ENCODE measurements around the gene PRTN3.
"Not testable (repeated sequence)": the region's sequence is repeated elsewhere in the genome, so short reads cannot be mapped to it uniquely, and the experiment has no call there.

The PRTN3 gene

DNA sequence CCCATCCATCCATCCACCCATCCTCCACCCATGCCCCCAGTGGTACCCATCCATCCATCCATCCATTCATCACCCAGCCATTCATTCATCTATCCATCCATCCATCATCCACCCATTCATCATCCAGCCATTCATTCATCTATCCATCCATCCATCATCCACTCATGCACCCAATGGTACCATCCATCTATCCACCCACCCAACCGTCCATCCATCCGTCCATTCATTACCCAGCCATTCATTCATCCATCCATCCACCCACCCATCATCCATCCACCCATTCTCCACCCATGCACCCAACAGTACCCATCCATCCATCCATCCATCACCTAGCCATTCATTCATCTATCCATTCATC is 24.3 kb upstream of the PRTN3 start:
- DNase-seq: no peak

GRCh38 chr19:820212-820611 is 20.6 kb upstream of the PRTN3 start:
- DNase-seq: not testable (repeated sequence)

GRCh38 chr19:821231-821824 is 19.5 kb upstream of the PRTN3 start:
- DNase-seq: no peak

DNA sequence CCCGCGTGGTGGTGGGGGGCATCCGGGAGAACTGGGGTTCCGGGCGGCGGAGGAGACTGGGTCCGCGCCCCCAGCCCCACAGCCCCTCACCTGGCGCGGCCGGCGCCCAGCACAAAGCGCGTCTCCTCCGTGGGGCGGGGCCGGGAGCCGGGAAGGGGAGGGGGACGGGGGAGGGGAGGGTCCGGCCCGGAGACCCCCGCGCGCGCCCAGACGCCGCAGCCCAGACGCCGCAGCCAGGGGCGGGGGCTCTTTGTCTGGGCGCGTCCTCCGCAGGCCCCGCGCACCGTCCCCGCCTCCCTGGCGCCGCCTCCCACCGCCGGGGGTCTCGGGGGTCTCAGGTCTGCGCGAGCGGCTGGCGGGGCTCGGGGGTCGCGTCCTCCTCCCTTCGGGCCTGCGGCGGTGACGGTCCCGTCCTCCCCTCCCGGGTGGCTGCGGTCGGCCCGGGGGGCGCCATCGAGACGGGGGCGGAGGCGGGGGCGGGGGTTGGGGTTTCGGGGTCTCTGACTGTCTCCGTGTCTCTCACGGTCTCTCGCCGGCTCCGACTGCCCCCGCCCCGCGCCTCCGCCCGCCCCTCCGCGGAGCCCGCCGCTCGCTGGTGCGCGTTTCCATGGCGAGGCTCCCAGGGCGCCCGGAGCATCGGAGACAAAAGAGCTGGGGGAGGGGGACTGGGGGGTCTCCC is 18.8 kb upstream of the PRTN3 start, which contains the start of gene PLPPR3:
PLPPR3 (minus strand) TSS at position 131 of the 679 bp plus-strand sequence. CDS start 396 bp downstream, outside the sequence.
- DNase-seq: no peak

- no peak for DNase-seq
Measured at GRCh38 chr19:823565-824121, 17.2 kb upstream of the PRTN3 start.

DNA sequence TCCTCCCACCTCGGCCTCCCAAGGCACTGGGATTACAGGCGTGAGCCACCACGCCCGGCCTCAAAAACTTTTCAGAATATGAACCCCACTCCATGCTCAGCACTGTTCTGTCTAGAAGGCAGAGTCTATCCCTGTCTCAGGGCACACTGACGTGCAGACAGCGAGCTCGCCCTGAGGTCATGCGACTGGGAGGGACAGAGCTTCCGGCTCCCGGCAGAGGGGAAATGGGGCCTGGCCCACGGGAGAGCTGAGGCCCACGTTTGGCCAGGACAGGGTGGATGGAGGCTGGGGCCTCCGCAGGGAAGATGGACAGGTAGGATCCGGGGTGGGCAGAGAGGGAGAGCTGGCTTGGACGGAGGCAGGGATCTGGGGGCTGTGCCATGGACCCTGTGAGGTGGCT is 15.9 kb upstream of the PRTN3 start:
- DNase-seq: no peak

GRCh38 chr19:825897-826644 is 14.7 kb upstream of the PRTN3 start:
- DNase-seq: no peak

- no peak for DNase-seq
Measured at GRCh38 chr19:827314-827709, 13.5 kb upstream of the PRTN3 start.

GRCh38 chr19:827710-828321 is 13.0 kb upstream of the PRTN3 start, which contains the start of gene AZU1:
Gene AZU1, plus strand, starts transcription at chr19:827837. Its CDS starts 10 bp downstream, at chr19:827847.
- no peak for DNase-seq

DNA sequence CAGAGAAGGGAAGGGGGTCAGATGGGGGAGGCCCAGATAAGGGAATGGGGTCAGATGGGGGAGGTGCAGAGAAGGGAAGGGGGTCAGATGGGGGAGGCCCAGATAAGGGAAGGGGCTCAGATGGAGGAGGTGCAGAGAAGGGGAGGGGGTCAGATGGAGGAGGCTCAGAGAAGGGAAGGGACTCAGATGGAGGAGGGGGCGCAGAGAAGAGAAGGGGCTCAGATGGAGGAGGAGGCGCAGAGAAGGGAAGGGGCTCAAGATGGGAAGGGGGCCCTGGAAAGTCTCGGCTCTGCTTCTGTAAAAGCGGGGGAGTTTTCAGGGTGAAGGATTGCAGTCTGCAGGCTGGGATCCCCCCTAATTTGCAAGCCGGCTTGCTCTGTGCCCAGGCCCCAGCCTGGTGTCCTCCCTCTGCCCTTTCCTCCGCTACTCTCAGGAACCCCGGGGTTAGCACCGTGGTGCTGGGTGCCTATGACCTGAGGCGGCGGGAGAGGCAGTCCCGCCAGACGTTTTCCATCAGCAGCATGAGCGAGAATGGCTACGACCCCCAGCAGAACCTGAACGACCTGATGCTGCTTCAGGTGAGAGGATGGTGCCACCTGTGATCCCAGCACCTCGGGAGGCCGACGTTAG is 11.6 kb upstream of the PRTN3 start:
- no peak for DNase-seq

DNA sequence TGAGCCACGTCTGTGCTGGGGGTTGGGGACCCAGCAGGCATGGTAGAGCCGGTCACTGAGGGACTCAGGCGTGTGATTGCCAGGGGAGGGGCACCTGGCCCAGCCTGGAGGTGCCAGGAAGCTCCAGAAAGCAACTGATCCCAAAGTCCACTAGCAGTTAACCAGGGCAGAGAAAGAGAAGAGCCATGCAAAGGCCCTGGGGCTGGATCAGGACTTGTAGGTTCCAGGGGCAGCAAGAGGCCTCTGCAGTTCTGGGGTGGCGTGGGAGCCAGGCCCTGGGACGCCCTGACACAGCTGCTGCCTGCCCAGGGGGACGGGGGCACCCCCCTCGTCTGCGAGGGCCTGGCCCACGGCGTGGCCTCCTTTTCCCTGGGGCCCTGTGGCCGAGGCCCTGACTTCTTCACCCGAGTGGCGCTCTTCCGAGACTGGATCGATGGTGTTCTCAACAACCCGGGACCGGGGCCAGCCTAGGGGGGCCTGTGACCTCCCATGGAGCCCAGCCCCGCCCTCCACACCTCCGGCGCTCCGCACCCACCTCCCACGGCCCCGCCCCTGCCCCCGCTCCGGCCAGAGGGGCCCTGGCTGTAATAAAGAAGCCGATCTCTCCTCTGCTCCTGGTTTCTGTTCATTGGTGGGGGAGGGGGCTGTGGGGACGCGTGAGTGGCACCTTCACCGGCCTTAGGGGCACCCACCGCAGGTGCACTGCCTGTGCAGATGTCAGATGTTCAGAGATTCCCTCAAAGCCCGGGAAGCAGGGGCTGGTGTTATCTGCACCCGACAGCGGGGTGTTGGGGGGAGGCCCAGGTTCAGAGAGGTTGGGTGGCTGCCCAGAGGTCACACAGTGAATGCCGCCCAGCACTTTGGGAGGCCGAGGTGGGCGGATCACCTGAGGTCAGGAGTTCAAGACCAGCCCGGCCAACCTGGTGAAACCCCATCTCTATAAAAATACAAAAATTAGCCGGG is 9.1 kb upstream of the PRTN3 start:
- DNase-seq: no peak

DNA sequence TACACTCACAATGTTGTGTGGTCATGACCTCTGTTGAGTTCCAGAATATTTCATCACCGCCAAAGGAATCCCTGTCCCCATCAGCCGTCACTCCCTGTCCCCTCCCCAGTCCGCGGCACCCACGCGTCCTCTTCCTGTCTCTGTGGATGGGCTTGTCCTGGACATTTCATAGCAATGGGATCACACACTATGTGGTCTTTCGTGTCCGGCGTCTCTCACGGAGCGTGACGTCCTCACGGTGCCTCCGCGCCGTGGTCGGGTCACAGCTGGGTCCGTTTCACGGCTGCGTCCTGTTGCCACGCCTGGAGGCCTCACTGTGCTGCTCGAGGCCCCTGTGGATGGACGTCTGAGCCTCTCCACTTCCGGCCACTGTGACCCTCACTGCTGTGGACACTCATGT is 6.6 kb upstream of the PRTN3 start:
- no peak for DNase-seq

GRCh38 chr19:835210-835810 is 5.5 kb upstream of the PRTN3 start:
- DNase-seq: no peak

- DNase-seq: not testable (repeated sequence)
Measured at GRCh38 chr19:842802-843179, 2.0 kb downstream of the PRTN3 start.

DNA sequence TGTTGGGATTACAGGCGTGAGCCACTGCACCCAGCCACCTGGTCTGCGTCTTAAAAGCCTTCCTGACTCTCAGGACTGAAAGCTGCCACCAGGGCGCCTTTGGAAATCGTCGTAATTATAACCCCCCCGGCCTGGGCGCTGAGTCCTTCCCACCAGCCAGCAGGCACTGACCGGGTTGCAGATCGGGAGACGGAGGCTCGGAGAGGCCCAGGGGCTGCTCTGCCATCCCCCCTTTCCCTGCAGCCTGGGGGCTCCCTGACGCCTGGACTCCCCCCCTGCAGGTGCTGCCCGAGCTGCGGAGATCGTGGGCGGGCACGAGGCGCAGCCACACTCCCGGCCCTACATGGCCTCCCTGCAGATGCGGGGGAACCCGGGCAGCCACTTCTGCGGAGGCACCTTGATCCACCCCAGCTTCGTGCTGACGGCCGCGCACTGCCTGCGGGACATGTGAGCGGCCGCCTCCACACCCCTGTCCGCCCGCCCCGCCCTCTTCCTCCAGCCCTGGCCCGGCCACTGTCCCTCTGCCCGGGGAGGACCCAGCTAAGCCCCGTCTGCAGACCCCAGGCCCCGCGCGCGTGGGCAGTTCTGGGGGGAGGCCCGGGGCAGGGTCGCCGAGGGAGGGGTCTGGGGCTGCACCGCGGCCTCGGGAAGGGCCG is 2.5 kb downstream of the PRTN3 start:
- no peak for DNase-seq

DNA sequence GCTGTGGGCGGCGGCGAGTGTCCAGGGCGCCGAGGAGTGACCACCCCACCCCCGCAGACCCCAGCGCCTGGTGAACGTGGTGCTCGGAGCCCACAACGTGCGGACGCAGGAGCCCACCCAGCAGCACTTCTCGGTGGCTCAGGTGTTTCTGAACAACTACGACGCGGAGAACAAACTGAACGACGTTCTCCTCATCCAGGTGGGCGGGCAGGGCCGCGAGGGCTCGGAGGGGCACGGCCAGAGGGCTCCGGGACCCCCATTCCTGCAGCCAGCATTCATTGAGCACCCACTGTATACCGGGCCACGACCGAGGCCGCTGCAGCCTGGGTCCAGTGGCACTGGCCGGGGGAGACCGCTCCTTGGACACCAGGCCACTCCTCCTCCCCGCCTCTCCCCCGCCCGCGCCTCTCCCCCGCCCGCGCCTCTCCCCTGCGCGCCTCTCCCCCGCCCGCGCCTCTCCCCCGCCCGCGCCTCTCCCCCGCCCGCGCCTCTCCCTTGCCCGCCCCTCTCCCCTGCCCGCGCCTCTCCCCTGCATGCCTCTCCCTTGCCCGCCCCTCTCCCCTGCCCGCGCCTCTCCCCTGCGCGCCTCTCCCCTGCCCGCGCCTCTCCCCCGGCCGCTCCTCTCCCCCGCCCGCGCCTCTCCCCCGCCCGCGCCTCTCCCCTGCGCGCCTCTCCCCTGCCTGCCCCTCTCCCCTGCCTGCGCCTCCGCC is 3.2 kb downstream of the PRTN3 start:
- no peak for DNase-seq

GRCh38 chr19:844546-844971 is 3.8 kb downstream of the PRTN3 start:
- no peak for DNase-seq

DNA sequence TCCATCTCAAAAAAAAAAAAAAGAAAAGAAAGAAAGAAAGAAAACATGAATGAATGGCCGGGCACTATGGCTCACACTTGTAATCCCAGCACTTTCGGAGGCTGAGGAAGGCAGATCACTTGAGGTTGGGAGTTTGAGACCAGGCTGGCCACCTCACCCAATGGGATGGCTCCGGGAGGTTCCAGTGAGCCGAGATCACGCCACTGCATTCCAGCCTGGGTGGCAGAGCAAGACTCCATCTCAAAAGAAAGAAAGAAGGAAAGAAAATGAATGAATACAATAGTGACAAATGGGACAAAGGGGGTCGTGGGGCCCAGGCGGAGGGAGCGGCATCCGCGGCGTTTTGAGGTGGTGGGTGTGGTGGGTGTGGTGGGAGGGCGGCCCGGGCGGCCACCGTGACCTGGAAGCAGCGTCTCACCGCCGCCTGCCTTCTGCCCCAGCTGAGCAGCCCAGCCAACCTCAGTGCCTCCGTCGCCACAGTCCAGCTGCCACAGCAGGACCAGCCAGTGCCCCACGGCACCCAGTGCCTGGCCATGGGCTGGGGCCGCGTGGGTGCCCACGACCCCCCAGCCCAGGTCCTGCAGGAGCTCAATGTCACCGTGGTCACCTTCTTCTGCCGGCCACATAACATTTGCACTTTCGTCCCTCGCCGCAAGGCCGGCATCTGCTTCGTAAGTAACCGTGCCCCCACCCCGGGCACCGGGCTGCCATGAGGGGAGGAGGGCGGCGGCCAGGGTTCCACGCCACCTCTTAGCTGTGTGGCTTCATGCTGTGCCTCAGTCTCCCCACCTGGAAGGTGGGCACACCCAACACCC is 5.1 kb downstream of the PRTN3 start:
- DNase-seq: no peak

DNA sequence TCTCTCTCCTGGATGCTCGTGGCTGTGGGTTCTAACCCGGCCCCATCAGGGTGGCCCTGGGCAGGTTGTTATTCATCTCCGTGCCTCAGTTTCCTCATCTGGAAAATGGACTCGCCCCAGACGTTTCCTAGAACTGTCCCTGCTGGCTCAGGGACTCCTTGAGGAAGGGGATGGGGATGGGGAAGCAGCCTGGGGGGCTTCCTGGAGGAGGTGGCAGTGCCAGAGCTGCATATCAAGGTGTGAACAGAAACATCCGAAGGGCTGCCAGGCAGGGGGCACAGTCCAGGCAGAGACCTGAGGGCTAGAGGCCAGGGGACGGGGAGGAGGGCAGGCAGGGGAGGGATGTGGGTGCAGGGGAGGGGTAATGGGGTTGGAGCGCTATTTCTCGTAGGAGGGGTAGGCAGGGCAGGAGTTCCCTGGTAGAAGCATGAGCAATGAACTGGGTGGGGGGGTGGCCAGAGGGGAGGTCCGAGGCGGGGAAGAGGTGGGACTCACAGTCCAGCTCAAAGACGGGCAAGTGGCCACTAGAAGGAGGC is 7.7 kb downstream of the PRTN3 start:
- no peak for DNase-seq

Data from NCI-H1048 (cell line).